HEK293 (cell line): ENCODE measurements around the gene TBX15.

ENCODE experiments used
- CTCF ChIA-PET: fragments of 350-600 bp; formaldehyde crosslinking; extraction: SDS; loops from one replicate; lab custom pipeline; 2021; ENCODE audit warnings: antibody characterized with exemption; lab: Yijun Ruan, JAX
- POLR2A ChIA-PET: fragments of 300-600 bp; formaldehyde crosslinking; extraction: SDS; loops from one replicate; lab custom pipeline; 2020; ENCODE audit warnings: antibody characterized with exemption, inconsistent platforms; lab: Yijun Ruan, JAX
- H3K27ac ChIP-seq: fragments of 200-500 bp; sonication (Bioruptor generic); 2 replicates; pipeline ENCODE4 v1.5.1; 2014; ENCODE audit warnings: low read depth, low read length, control low read depth, inconsistent platforms; ENCODE audit errors: extremely low read depth
- H3K36me3 ChIP-seq, 2 experiments: fragments of 200-500 bp in 1 of 2; sonication (Bioruptor generic) in 1 of 2; 1 replicate in 1 of 2; 2 replicates in 1 of 2; pipeline ENCODE4 v1.5.1; 2014 to 2017; ENCODE audit warnings: inconsistent platforms in 2 of 2, low read length in 2 of 2; ENCODE audit not compliant: control insufficient read depth in 2 of 2, insufficient read depth in 1 of 2
- H3K4me1 ChIP-seq: fragments of 200-500 bp; sonication (Bioruptor generic); 2 replicates; pipeline ENCODE4 v1.5.1; 2014; ENCODE audit warnings: mild to moderate bottlenecking, low read length, inconsistent platforms; ENCODE audit not compliant: control insufficient read depth, insufficient read depth
- H3K4me3 ChIP-seq: 2 replicates; pipeline ENCODE4 v1.5.1; 2011; ENCODE audit warnings: low read depth, mild to moderate bottlenecking, control low read depth, low read length, moderate library complexity
- H3K9me3 ChIP-seq: fragments of 200-500 bp; sonication (Bioruptor generic); 2 replicates; pipeline ENCODE4 v1.5.1; 2014; ENCODE audit warnings: low read depth, low read length, inconsistent platforms; ENCODE audit not compliant: control insufficient read depth, insufficient read depth
- KLF8 ChIP-seq: fragments of 450-650 bp; formaldehyde crosslinking; IDR thresholded peaks from 2 replicates; pipeline ENCODE4 v1.5.1; 2016; ENCODE audit warnings: missing biosample characterization, missing genetic modification characterization
- OSR2 ChIP-seq: fragments of 450-650 bp; formaldehyde crosslinking; IDR thresholded peaks from 2 replicates; pipeline ENCODE4 v1.5.1; 2016; ENCODE audit warnings: missing biosample characterization, missing genetic modification characterization
- ZBTB17 ChIP-seq: fragments of 450-650 bp; formaldehyde crosslinking; IDR thresholded peaks from 2 replicates; pipeline ENCODE4 v1.5.1; 2016; ENCODE audit warnings: missing biosample characterization, missing genetic modification characterization
- ZNF155 ChIP-seq: fragments of 450-650 bp; formaldehyde crosslinking; IDR thresholded peaks from 2 replicates; pipeline ENCODE4 v1.5.1; 2016; ENCODE audit warnings: missing biosample characterization, missing genetic modification characterization
- ZNF202 ChIP-seq: fragments of 450-650 bp; formaldehyde crosslinking; IDR thresholded peaks from 2 replicates; pipeline ENCODE4 v1.5.1; 2016; ENCODE audit warnings: missing biosample characterization, missing genetic modification characterization, borderline replicate concordance
- ZNF274 ChIP-seq, 2 experiments: fragments of 200-500 bp in 1 of 2; fragments of 450-650 bp in 1 of 2; sonication (Bioruptor generic) in 1 of 2; formaldehyde crosslinking in 1 of 2; IDR thresholded peaks; 2 replicates each; pipeline versions ENCODE4 v1.5.1 to v1.6.1; 2014 to 2016; ENCODE audit warnings: borderline replicate concordance in 1 of 2, inconsistent platforms in 1 of 2, low read length in 1 of 2, missing biosample characterization in 1 of 2, missing genetic modification characterization in 1 of 2
- ZNF391 ChIP-seq: fragments of 450-650 bp; formaldehyde crosslinking; IDR thresholded peaks from 2 replicates; pipeline ENCODE4 v1.5.1; 2016; ENCODE audit warnings: low read depth, missing biosample characterization, missing genetic modification characterization, borderline replicate concordance
- ZNF514 ChIP-seq: fragments of 450-650 bp; formaldehyde crosslinking; IDR thresholded peaks from 2 replicates; pipeline ENCODE4 v1.5.1; 2016; ENCODE audit warnings: missing biosample characterization, missing genetic modification characterization
- ZNF521 ChIP-seq: fragments of 450-650 bp; formaldehyde crosslinking; IDR thresholded peaks from 2 replicates; pipeline ENCODE4 v1.5.1; 2017; ENCODE audit warnings: missing biosample characterization, mild to moderate bottlenecking, missing genetic modification characterization
- ZNF623 ChIP-seq: fragments of 450-650 bp; formaldehyde crosslinking; IDR thresholded peaks from 2 replicates; pipeline ENCODE4 v1.5.1; 2016; ENCODE audit warnings: missing biosample characterization, missing genetic modification characterization
- ZNF664 ChIP-seq: fragments of 450-650 bp; formaldehyde crosslinking; IDR thresholded peaks from 2 replicates; pipeline ENCODE4 v1.5.1; 2016; ENCODE audit warnings: missing biosample characterization, missing genetic modification characterization
- ZNF707 ChIP-seq: fragments of 450-650 bp; formaldehyde crosslinking; IDR thresholded peaks from 2 replicates; pipeline ENCODE4 v1.5.1; 2016; ENCODE audit warnings: missing biosample characterization, missing genetic modification characterization
- ZNF747 ChIP-seq: fragments of 450-650 bp; formaldehyde crosslinking; IDR thresholded peaks from 2 replicates; pipeline ENCODE4 v1.5.1; 2016; ENCODE audit warnings: missing biosample characterization, missing genetic modification characterization
- ZNF785 ChIP-seq: fragments of 450-650 bp; formaldehyde crosslinking; IDR thresholded peaks from 2 replicates; pipeline ENCODE4 v1.5.1; 2016; ENCODE audit warnings: missing biosample characterization, missing genetic modification characterization
- ZNF837 ChIP-seq: fragments of 450-650 bp; formaldehyde crosslinking; IDR thresholded peaks from 2 replicates; pipeline ENCODE4 v1.5.1; 2016; ENCODE audit warnings: missing biosample characterization, missing genetic modification characterization
- TF ChIP-seq, protein P1 (sequence below): fragments of 450-650 bp; formaldehyde crosslinking; IDR thresholded peaks from 2 replicates; pipeline ENCODE4 v1.5.1; 2017; ENCODE audit warnings: missing biosample characterization, missing genetic modification characterization
- TF ChIP-seq, protein P2 (sequence below): fragments of 450-650 bp; formaldehyde crosslinking; IDR thresholded peaks from 2 replicates; pipeline ENCODE4; 2016; ENCODE audit warnings: missing biosample characterization, missing genetic modification characterization
- TF ChIP-seq, protein P3 (sequence below): fragments of 450-650 bp; formaldehyde crosslinking; IDR thresholded peaks from 2 replicates; pipeline ENCODE4 v1.5.1; 2016; ENCODE audit warnings: missing biosample characterization, missing genetic modification characterization
- TF ChIP-seq, protein P4 (sequence below): fragments of 450-650 bp; formaldehyde crosslinking; IDR thresholded peaks from 2 replicates; pipeline ENCODE4 v1.5.1; 2016; ENCODE audit warnings: missing biosample characterization, missing genetic modification characterization, borderline replicate concordance

The TBX15 gene

DNA sequence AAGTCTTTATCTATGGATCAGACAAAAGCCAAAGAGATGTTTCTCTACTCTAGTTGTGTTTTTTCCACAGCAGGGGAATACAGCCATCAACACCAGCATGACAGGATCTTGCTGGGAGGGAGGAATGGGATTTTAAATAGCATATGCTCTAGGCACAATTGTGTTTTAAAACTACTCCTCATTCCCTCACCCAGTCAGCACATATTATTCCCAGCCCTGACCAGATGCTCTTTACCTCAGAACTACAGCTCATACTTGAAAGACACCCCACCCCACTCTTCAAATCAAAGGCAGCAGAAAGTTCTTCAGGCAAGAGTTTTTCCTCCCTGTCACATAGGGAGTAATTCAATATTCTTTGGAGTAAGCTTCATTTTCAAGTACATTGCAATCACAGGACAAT lies 46.2 kb upstream of the TBX15 start (continued):
- no peak for TF ChIP-seq KLF8 (tag by site-specific recombination)
- no peak for TF ChIP-seq ZNF707 (tag by site-specific recombination)
- TF ChIP-seq ZNF202 (tag by site-specific recombination), result no peak
- no peak for TF ChIP-seq ZNF391
- no peak for TF ChIP-seq ZNF664 (tag by site-specific recombination)

DNA sequence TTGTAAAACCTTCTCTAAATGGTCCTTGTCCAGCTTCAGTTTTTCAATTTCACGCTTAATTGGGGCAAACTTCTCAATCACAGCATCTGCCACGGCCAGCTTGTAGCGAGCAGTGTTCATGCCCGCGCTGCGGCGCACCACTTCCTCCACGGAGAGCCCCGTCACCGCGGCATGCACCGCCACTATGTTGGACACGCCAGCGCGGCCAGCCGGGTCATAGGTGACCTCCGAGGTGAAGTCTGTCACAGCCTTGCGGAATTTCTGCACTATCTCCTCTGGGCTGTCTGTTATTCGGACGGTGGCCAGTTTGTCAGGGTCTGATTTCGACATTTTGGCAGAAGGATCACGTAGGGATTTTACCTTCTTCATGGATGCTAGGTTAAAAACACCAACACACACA lies 44.8 kb upstream of the TBX15 start:
- H3K4me1 ChIP-seq, result no peaks in the 10 kb centered on the region
- CTCF ChIA-PET, result interaction anchor here (0.7 kb wide), 1 partner anchor 14 kb away, joined by 3 read pairs; no protein-coding TSS in a partner anchor
- H3K9me3 ChIP-seq, result no peaks in the 10 kb centered on the region
- peaks cover 0 to 9% of the 10 kb centered on the region in 2 experiments; a peak in 1 of 3 replicates for H3K36me3 ChIP-seq
- no peak overlapping the region for H3K27ac ChIP-seq
- TF ChIP-seq ZNF623 (tag by site-specific recombination) (no peak), ZNF155 (no peak), ZNF785 (no peak), ZNF274 (IDR thresholded peaks at IDR 0.05; ENCODE audit: low read length) (no peak), ZNF274 (tag by site-specific recombination; IDR thresholded peaks at IDR 0.05; ENCODE audit: borderline replicate concordance) (no peak), ZNF514 (tag by site-specific recombination) (no peak), ZNF747 (no peak), OSR2 (tag by site-specific recombination) (no peak), ZBTB17 (tag by site-specific recombination) (no peak)
- TF ChIP-seq, protein P1, sequence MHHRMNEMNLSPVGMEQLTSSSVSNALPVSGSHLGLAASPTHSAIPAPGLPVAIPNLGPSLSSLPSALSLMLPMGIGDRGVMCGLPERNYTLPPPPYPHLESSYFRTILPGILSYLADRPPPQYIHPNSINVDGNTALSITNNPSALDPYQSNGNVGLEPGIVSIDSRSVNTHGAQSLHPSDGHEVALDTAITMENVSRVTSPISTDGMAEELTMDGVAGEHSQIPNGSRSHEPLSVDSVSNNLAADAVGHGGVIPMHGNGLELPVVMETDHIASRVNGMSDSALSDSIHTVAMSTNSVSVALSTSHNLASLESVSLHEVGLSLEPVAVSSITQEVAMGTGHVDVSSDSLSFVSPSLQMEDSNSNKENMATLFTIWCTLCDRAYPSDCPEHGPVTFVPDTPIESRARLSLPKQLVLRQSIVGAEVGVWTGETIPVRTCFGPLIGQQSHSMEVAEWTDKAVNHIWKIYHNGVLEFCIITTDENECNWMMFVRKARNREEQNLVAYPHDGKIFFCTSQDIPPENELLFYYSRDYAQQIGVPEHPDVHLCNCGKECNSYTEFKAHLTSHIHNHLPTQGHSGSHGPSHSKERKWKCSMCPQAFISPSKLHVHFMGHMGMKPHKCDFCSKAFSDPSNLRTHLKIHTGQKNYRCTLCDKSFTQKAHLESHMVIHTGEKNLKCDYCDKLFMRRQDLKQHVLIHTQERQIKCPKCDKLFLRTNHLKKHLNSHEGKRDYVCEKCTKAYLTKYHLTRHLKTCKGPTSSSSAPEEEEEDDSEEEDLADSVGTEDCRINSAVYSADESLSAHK (tag by site-specific recombination), result no peak
- TF ChIP-seq, protein P2, sequence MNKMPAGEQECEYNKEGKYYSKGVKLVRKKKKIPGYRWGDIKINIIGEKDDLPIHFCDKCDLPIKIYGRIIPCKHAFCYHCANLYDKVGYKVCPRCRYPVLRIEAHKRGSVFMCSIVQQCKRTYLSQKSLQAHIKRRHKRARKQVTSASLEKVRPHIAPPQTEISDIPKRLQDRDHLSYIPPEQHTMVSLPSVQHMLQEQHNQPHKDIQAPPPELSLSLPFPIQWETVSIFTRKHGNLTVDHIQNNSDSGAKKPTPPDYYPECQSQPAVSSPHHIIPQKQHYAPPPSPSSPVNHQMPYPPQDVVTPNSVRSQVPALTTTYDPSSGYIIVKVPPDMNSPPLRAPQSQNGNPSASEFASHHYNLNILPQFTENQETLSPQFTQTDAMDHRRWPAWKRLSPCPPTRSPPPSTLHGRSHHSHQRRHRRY (tag by site-specific recombination), result no peak
- TF ChIP-seq, protein P3, sequence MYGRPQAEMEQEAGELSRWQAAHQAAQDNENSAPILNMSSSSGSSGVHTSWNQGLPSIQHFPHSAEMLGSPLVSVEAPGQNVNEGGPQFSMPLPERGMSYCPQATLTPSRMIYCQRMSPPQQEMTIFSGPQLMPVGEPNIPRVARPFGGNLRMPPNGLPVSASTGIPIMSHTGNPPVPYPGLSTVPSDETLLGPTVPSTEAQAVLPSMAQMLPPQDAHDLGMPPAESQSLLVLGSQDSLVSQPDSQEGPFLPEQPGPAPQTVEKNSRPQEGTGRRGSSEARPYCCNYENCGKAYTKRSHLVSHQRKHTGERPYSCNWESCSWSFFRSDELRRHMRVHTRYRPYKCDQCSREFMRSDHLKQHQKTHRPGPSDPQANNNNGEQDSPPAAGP (tag by site-specific recombination), result no peak
- TF ChIP-seq, all 188 proteins: peak for 0
- POLR2A ChIA-PET, result no interaction called here
- no peak overlapping the region for H3K4me3 ChIP-seq

DNA sequence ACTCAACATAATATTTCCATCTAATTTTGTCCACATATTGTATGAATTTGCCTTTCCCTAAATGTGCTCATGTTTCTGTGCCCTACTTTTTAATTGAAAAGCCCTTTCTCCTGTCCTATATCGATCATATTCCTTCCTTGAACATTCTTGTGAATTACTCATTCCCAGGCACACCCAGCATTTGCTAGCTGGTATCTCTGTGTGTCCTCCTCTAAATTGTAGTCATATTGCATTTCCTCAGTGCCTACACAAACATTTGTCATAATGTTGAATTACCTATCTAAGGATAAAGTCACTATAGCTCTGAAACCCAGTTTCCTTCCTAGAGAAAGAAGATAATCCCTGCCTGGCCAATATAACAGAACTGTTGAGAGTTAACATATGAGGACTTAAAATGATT lies 39.6 kb upstream of the TBX15 start:
- ChIA-PET CTCF (no interaction called here), POLR2A (no interaction called here)
- TF ChIP-seq ZNF521 (tag by site-specific recombination) (no peak), ZNF837 (no peak)
- TF ChIP-seq, protein P4, sequence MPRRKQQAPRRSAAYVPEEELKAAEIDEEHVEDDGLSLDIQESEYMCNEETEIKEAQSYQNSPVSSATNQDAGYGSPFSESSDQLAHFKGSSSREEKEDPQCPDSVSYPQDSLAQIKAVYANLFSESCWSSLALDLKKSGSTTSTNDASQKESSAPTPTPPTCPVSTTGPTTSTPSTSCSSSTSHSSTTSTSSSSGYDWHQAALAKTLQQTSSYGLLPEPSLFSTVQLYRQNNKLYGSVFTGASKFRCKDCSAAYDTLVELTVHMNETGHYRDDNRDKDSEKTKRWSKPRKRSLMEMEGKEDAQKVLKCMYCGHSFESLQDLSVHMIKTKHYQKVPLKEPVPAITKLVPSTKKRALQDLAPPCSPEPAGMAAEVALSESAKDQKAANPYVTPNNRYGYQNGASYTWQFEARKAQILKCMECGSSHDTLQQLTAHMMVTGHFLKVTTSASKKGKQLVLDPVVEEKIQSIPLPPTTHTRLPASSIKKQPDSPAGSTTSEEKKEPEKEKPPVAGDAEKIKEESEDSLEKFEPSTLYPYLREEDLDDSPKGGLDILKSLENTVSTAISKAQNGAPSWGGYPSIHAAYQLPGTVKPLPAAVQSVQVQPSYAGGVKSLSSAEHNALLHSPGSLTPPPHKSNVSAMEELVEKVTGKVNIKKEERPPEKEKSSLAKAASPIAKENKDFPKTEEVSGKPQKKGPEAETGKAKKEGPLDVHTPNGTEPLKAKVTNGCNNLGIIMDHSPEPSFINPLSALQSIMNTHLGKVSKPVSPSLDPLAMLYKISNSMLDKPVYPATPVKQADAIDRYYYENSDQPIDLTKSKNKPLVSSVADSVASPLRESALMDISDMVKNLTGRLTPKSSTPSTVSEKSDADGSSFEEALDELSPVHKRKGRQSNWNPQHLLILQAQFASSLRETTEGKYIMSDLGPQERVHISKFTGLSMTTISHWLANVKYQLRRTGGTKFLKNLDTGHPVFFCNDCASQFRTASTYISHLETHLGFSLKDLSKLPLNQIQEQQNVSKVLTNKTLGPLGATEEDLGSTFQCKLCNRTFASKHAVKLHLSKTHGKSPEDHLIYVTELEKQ (tag by site-specific recombination), result no peak
- H3K27ac ChIP-seq, result no peak overlapping the region
- no peaks in the 10 kb centered on the region for H3K4me1 ChIP-seq
- no peak overlapping the region for H3K4me3 ChIP-seq
- H3K9me3 ChIP-seq, result no peaks in the 10 kb centered on the region
- H3K36me3 ChIP-seq, result peaks cover 0 to 4% of the 10 kb centered on the region in 2 experiments; a peak in 1 of 3 replicates
